B cell (primary cell): Measurements from ENCODE around the gene MED16. TPM values are rescaled to one million over a fixed set of nuclear protein-coding genes. Genes with fewer than 3 reads are reported as not detected.

Experiments
- ATAC-seq: fragments of 200-7000 bp; cut with Tn5 transposase; one replicate; pipeline ENCODE4 v1.10.0; 2021; ENCODE audit warnings: low read depth, mild to moderate bottlenecking, moderate number of reproducible peaks, moderate library complexity
- CTCF ChIA-PET: fragments of 350-600 bp; sonication (Branson Sonifier 250); formaldehyde crosslinking; loops from one replicate; lab custom pipeline; 2021; ENCODE audit warnings: antibody characterized with exemption, inconsistent platforms; lab: Charles Lee
- POLR2A ChIA-PET: fragments of 350-600 bp; sonication (Branson Sonifier 250); formaldehyde crosslinking; loops from one replicate; lab custom pipeline; 2021; ENCODE audit warnings: antibody characterized with exemption; lab: Charles Lee
- DNase-seq: peaks from one replicate; pipeline ENCODE4 v3.0.0; 2013
- H2AFZ ChIP-seq: 2 replicates; pipeline ENCODE4 v1.6.1; 2012; ENCODE audit warnings: mild to moderate bottlenecking, low read depth, low read length; ENCODE audit not compliant: insufficient read depth, poor library complexity, severe bottlenecking
- H3K27ac ChIP-seq, 2 donors: 1 replicate in 1 of 2; 2 replicates in 1 of 2; pipeline ENCODE4 v1.5.1; 2012 to 2013; ENCODE audit warnings: low read length in 2 of 2, mild to moderate bottlenecking in 2 of 2, moderate library complexity in 1 of 2
- H3K27me3 ChIP-seq, 4 experiments: fragments of 200-600 bp in 1 of 4; sonication (generic) in 1 of 4; replicated peaks in 1 of 4; 1 replicate in 2 of 4; 2 replicates in 2 of 4; pipeline versions ENCODE4 v1.6.1 to v1.7.0; 2013 to 2016; ENCODE audit warnings: low read length in 3 of 4, mild to moderate bottlenecking in 2 of 4, mixed read lengths in 1 of 4, moderate library complexity in 1 of 4; ENCODE audit not compliant: insufficient read depth in 4 of 4, control insufficient read depth in 3 of 4; ENCODE audit errors: control extremely low read depth in 1 of 4
- H3K36me3 ChIP-seq, 2 experiments: replicated peaks in 1 of 2; 1 replicate in 1 of 2; 2 replicates in 1 of 2; pipeline versions ENCODE4 v1.6.1 to v1.7.1; 2013; ENCODE audit warnings: low read length in 1 of 2; ENCODE audit not compliant: insufficient read depth in 2 of 2, control insufficient read depth in 1 of 2; ENCODE audit errors: control extremely low read depth in 1 of 2, extremely low read depth in 1 of 2
- H3K4me1 ChIP-seq, 2 donors: fragments of 200-600 bp in 1 of 2; sonication (generic) in 1 of 2; 1 replicate in 1 of 2; 2 replicates in 1 of 2; pipeline versions ENCODE4 v1.5.1 to v1.6.1; 2013 to 2017; ENCODE audit warnings: low read length in 2 of 2; ENCODE audit not compliant: control insufficient read depth in 2 of 2, insufficient read depth in 2 of 2
- H3K4me2 ChIP-seq: replicated peaks from 2 replicates; pipeline ENCODE3; 2012; ENCODE audit warnings: mild to moderate bottlenecking, low read depth, low read length; ENCODE audit not compliant: poor library complexity, severe bottlenecking
- H3K4me3 ChIP-seq, 5 experiments: fragments of 200-600 bp in 1 of 5; sonication (generic) in 1 of 5; 1 replicate in 3 of 5; 2 replicates in 2 of 5; pipeline versions ENCODE4 v1.5.1 to v1.7.0; 2011 to 2016; ENCODE audit warnings: low read length in 4 of 5, mild to moderate bottlenecking in 4 of 5, low read depth in 2 of 5, control low read depth in 1 of 5, moderate library complexity in 1 of 5; ENCODE audit not compliant: insufficient read depth in 1 of 5; ENCODE audit errors: control extremely low read depth in 1 of 5, extremely low read depth in 1 of 5
- H3K79me2 ChIP-seq: fragments of 200-600 bp; sonication (generic); one replicate; pipeline ENCODE4 v1.6.0; 2016; ENCODE audit warnings: low read length; ENCODE audit not compliant: control insufficient read depth, insufficient read depth
- H3K9ac ChIP-seq: fragments of 200-600 bp; sonication (generic); 2 replicates; pipeline ENCODE4 v1.6.1; 2017; ENCODE audit warnings: mild to moderate bottlenecking, low read length, moderate library complexity
- H3K9me3 ChIP-seq, 3 donors: one replicate each; pipeline versions ENCODE4 v1.6.1 to v1.7.1; 2013; ENCODE audit warnings: low read length in 2 of 3; ENCODE audit not compliant: control insufficient read depth in 2 of 3, insufficient read depth in 1 of 3; ENCODE audit errors: control extremely low read depth in 1 of 3
- H4K20me1 ChIP-seq: 2 replicates; pipeline ENCODE4 v1.6.0; 2012; ENCODE audit warnings: mild to moderate bottlenecking, low read length; ENCODE audit not compliant: insufficient read depth, control insufficient read depth, poor library complexity, severe bottlenecking
- H3K27ac Mint-ChIP-seq: one replicate; pipeline ENCODE4 v1.8.0; 2021; ENCODE audit warnings: mixed read lengths
- H3K27me3 Mint-ChIP-seq: one replicate; pipeline ENCODE4 v1.8.0; 2021; ENCODE audit warnings: mixed read lengths
- H3K4me1 Mint-ChIP-seq: one replicate; pipeline ENCODE4 v1.8.0; 2021; ENCODE audit warnings: mixed read lengths
- H3K4me3 Mint-ChIP-seq: one replicate; pipeline ENCODE4 v1.8.0; 2021; ENCODE audit warnings: mixed read lengths
- H3K9me3 Mint-ChIP-seq: one replicate; pipeline ENCODE4 v1.8.0; 2022; ENCODE audit warnings: mixed read lengths; ENCODE audit not compliant: insufficient read depth
- CTCF ChIP-seq: fragments of 200-600 bp; IDR thresholded peaks from one replicate; pipeline ENCODE4 v1.8.0; 2022; ENCODE audit warnings: antibody characterized with exemption, mild to moderate bottlenecking
- EZH2 ChIP-seq: IDR thresholded peaks from 2 replicates; pipeline ENCODE4 v1.6.1; 2012; ENCODE audit warnings: borderline replicate concordance, low read depth, mild to moderate bottlenecking, moderate library complexity, low read length; ENCODE audit not compliant: insufficient read depth, poor library complexity, severe bottlenecking
- whole genome bisulfite sequencing: methylation state at CpG from one replicate; pipeline ENCODE4 v1.1.5; 2013; ENCODE audit warnings: missing lambda C conversion rate; ENCODE audit not compliant: insufficient coverage; 5-methylcytosine and 5-hydroxymethylcytosine counted together
- intact Hi-C: fragments of 100-400 bp; cut with micrococcal nuclease; formaldehyde crosslinking; loops from one replicate; pipeline ENCODE4 v1.10.0; 2022
- polyA plus RNA-seq: library from polyadenylated mRNA; depleted of rRNA; stranded (reverse); fragments of >200 nt; gene quantifications from 2 replicates; pipeline ENCODE4 v1.2.3, GENCODE V29; 2012
- total RNA-seq, 2 donors: library from RNA; stranded (reverse); fragments of 120-200 nt in 1 of 2; gene quantifications; 1 replicate in 1 of 2; 2 replicates in 1 of 2; pipeline versions ENCODE4 v1.2.3 to v1.2.4, GENCODE V29; 2013 to 2022

MED16 gene
- total and polyA plus RNA-seq, 2 donors (not counting 1 experiment from before 2014, with no cell fraction given): 85.0 to 85.3 TPM

DNA sequence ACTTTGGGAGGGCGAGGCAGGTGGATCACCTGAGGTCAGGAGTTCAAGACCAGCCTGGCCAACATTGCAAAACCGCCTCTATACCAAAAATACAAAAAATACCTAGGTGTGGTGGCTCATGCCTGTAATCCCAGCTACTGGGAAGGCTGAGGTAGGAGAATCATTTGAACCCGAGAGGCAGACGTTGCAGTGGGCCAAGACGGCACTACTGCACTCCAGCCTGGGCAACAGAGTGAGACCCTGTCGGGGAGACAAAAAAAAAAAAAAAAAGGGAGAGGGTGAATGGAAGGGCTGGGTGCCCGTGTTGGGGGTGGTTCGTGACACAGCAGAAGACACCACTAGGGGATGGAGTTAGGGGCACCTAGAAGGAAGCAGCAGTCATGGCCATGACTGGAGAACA is 22.7 kb downstream of the MED16 start:
- Histone ChIP-seq H3K79me2 (no peaks in the 10 kb centered on the region), H3K27me3 (no peaks in the 10 kb centered on the region), H2AFZ (no peak overlapping the region), H3K4me3 (no peak overlapping the region), H3K4me2 (no peak overlapping the region), H3K36me3 (peaks cover 0 to 17% of the 10 kb centered on the region in 2 experiments), H4K20me1 (peaks cover 7% of the 10 kb centered on the region), H3K27ac (no peak overlapping the region), H3K9ac (no peak overlapping the region), H3K4me1 (peaks cover 8 to 16% of the 10 kb centered on the region in 2 donors), H3K9me3 (peaks cover 0 to 4% (median 0%) of the 10 kb centered on the region in 3 donors)
- Mint-ChIP-seq H3K27ac (no peak overlapping the region), H3K9me3 (no peaks in the 10 kb centered on the region), H3K27me3 (no peaks in the 10 kb centered on the region), H3K4me1 (peaks cover 9% of the 10 kb centered on the region), H3K4me3 (no peak overlapping the region)
- ChIA-PET CTCF (no interaction called here), POLR2A (no interaction called here)
- TF ChIP-seq CTCF: no peak
- no peak for TF ChIP-seq EZH2
- no peak for DNase-seq
- intact Hi-C loops: no loop called here
- WGBS: 98% methylated on average over 6 of the region's 8 CpGs
- no peak for ATAC-seq

- Histone ChIP-seq H4K20me1 (peaks cover 7% of the 10 kb centered on the region), H3K36me3 (peaks cover 0 to 17% of the 10 kb centered on the region in 2 experiments), H3K79me2 (no peaks in the 10 kb centered on the region), H3K4me2 (no peak overlapping the region), H3K27ac (no peak overlapping the region), H3K9ac (no peak overlapping the region), H3K4me1 (peaks cover 8 to 20% of the 10 kb centered on the region in 2 donors), H3K27me3 (no peaks in the 10 kb centered on the region), H2AFZ (no peak overlapping the region), H3K4me3 (no peak overlapping the region), H3K9me3 (peaks cover 0 to 2% (median 0%) of the 10 kb centered on the region in 3 donors)
- H3K27me3 Mint-ChIP-seq: no peaks in the 10 kb centered on the region
- TF ChIP-seq CTCF (no peak), EZH2 (no peak)
- DNase-seq (no peak), ATAC-seq (no peak)
- no peak overlapping the region for H3K4me3 Mint-ChIP-seq
- H3K27ac Mint-ChIP-seq: no peak overlapping the region
- peaks cover 12% of the 10 kb centered on the region for H3K4me1 Mint-ChIP-seq
- POLR2A ChIA-PET: no interaction called here
- 94% methylated on average over 23 of the region's 29 CpGs for WGBS
- intact Hi-C loops: no loop called here
- no peaks in the 10 kb centered on the region for H3K9me3 Mint-ChIP-seq
- CTCF ChIA-PET: no interaction called here
These were observed 23.5 kb downstream of the MED16 start for GRCh38 chr19:869245-870177.
